HCT116 (cell line): ENCODE measurements around the gene FCHO2. TPM values are rescaled to one million over a fixed set of nuclear protein-coding genes. Genes with fewer than 3 reads are reported as not detected.

Experiments
- ATAC-seq: fragments of 200-7000 bp; cut with Tn5 transposase; 2 replicates; pipeline ENCODE4 v1.9.1; 2020; ENCODE audit warnings: mild to moderate bottlenecking, moderate library complexity
- BruUV-seq: library from RNA; stranded (reverse); fragments of 400-500 nt; replicated peaks from 2 replicates; lab custom pipeline; 2021; lab: Mats Ljungman, UMichigan
- CTCF ChIA-PET: fragments of 300-600 bp; sonication (Branson Sonifier 250); formaldehyde crosslinking; loops from one replicate; lab custom pipeline; 2021; ENCODE audit warnings: antibody characterized with exemption; lab: Charles Lee
- POLR2A ChIA-PET: fragments of 300-600, 350-600 bp; sonication (Branson Sonifier 250); formaldehyde crosslinking; loops from one replicate; lab custom pipeline; 2021; ENCODE audit warnings: antibody characterized with exemption; lab: Charles Lee
- RAD21 ChIA-PET, 2 experiments: fragments of 300-600 bp; sonication (Branson Sonifier 250); formaldehyde crosslinking; loops; one replicate each; lab custom pipeline; 2023; ENCODE audit warnings: low total read pairs in 2 of 2; ENCODE audit not compliant: uncharacterized antibody in 2 of 2, unreplicated experiment in 2 of 2, low non-redundant PET in 1 of 2; lab: Charles Lee
- DNase-seq: peaks from one replicate; pipeline ENCODE4 v3.0.0-alpha.2; 2010; ENCODE audit warnings: low read depth, low spot score
- H2AFZ ChIP-seq: fragments of 200-600 bp; shearing (Covaris generic), sonication (generic); 2 replicates; pipeline ENCODE4 v1.6.1; 2017; ENCODE audit warnings: low read depth, mixed run types, mixed read lengths, antibody characterized with exemption, low read length; ENCODE audit not compliant: poor library complexity, severe bottlenecking
- H3K27ac ChIP-seq: 2 replicates; pipeline ENCODE4 v1.5.1; 2012; ENCODE audit warnings: low read depth, low read length
- H3K27me3 ChIP-seq: fragments of 200-600 bp; sonication (generic); 2 replicates; pipeline ENCODE4 v1.6.1; 2016; ENCODE audit warnings: mixed run types, low read length, mixed read lengths; ENCODE audit not compliant: insufficient read depth
- H3K36me3 ChIP-seq, 2 experiments: fragments of 200-500 bp in 1 of 2; fragments of 200-600 bp in 1 of 2; sonication (Bioruptor generic) in 1 of 2; sonication (generic) in 1 of 2; 2 replicates each; pipeline versions ENCODE4 v1.5.1 to v1.6.1; 2014 to 2016; ENCODE audit warnings: low read length in 2 of 2, inconsistent platforms in 1 of 2, mixed read lengths in 1 of 2, mixed run types in 1 of 2; ENCODE audit not compliant: insufficient read depth in 2 of 2, control insufficient read depth in 1 of 2
- H3K4me1 ChIP-seq, 2 experiments: fragments of 200-600 bp in 1 of 2; sonication (generic) in 1 of 2; 2 replicates each; pipeline versions ENCODE4 v1.5.1 to v1.6.1; 2012 to 2017; ENCODE audit warnings: low read length in 2 of 2, inconsistent platforms in 1 of 2, mild to moderate bottlenecking in 1 of 2, mixed read lengths in 1 of 2, mixed run types in 1 of 2, moderate library complexity in 1 of 2; ENCODE audit not compliant: insufficient read depth in 2 of 2, control insufficient read depth in 1 of 2
- H3K4me2 ChIP-seq: fragments of 200-600 bp; sonication (generic); 2 replicates; pipeline ENCODE4 v1.6.1; 2017; ENCODE audit warnings: mixed run types, low read length, mixed read lengths
- H3K4me3 ChIP-seq, 2 experiments: fragments of 200-600 bp in 1 of 2; sonication (generic) in 1 of 2; replicated peaks in 1 of 2; 2 replicates each; pipeline ENCODE4 v1.5.1; 2011 to 2016; ENCODE audit warnings: low read length in 2 of 2, control low read depth in 1 of 2, low read depth in 1 of 2, mild to moderate bottlenecking in 1 of 2, mixed read lengths in 1 of 2, mixed run types in 1 of 2
- H3K79me2 ChIP-seq: fragments of 200-600 bp; sonication (generic); 2 replicates; pipeline ENCODE4 v1.6.1; 2017; ENCODE audit warnings: mild to moderate bottlenecking, mixed run types, low read length, moderate library complexity, mixed read lengths; ENCODE audit not compliant: insufficient read depth
- H3K9ac ChIP-seq: fragments of 200-600 bp; sonication (generic); 2 replicates; pipeline ENCODE4 v1.6.1; 2016; ENCODE audit warnings: low read length, mixed read lengths
- H3K9me2 ChIP-seq: fragments of 200-600 bp; sonication (generic), shearing (Covaris generic); 2 replicates; pipeline ENCODE4 v1.6.1; 2017; ENCODE audit warnings: mixed run types, mild to moderate bottlenecking, moderate library complexity; ENCODE audit not compliant: insufficient read depth
- H3K9me3 ChIP-seq, 2 experiments: fragments of 200-500 bp in 1 of 2; fragments of 200-600 bp in 1 of 2; sonication (Bioruptor generic) in 1 of 2; sonication (generic) in 1 of 2; 2 replicates each; pipeline ENCODE4 v1.6.1; 2014 to 2017; ENCODE audit warnings: low read length in 2 of 2, mixed read lengths in 2 of 2, inconsistent platforms in 1 of 2, low read depth in 1 of 2, mild to moderate bottlenecking in 1 of 2, mixed run types in 1 of 2, moderate library complexity in 1 of 2; ENCODE audit not compliant: control insufficient read depth in 1 of 2, insufficient read depth in 1 of 2
- H4K20me1 ChIP-seq: fragments of 200-600 bp; sonication (generic), shearing (Covaris generic); 2 replicates; pipeline ENCODE4 v1.6.1; 2017; ENCODE audit warnings: mixed run types, mild to moderate bottlenecking, moderate library complexity; ENCODE audit not compliant: insufficient read depth
- ATF3 ChIP-seq: IDR thresholded peaks from 2 replicates; pipeline ENCODE4 v1.6.1; 2012
- CBX3 ChIP-seq: IDR thresholded peaks from 2 replicates; pipeline ENCODE4 v1.6.1; 2012; ENCODE audit warnings: low read depth
- EGR1 ChIP-seq: IDR thresholded peaks from 2 replicates; pipeline ENCODE4 v1.6.1; 2012; ENCODE audit warnings: low read depth
- FOSL1 ChIP-seq: IDR thresholded peaks from 2 replicates; pipeline ENCODE4 v1.6.1; 2012; ENCODE audit warnings: low read depth
- MAX ChIP-seq: IDR thresholded peaks from 2 replicates; pipeline ENCODE4 v1.6.1; 2012
- RAD21 ChIP-seq: IDR thresholded peaks from 2 replicates; pipeline ENCODE4 v1.6.1; 2012; ENCODE audit warnings: low read depth, mild to moderate bottlenecking
- SIN3A ChIP-seq: IDR thresholded peaks from 2 replicates; pipeline ENCODE4 v1.6.1; 2012; ENCODE audit warnings: low read depth
- TCF7L2 ChIP-seq: IDR thresholded peaks from 2 replicates; pipeline ENCODE4 v1.7.0; 2011; ENCODE audit warnings: borderline replicate concordance, inconsistent platforms; ENCODE audit not compliant: insufficient read depth, insufficient read length; ENCODE audit errors: extremely low read depth
- YY1 ChIP-seq: IDR thresholded peaks from 2 replicates; pipeline ENCODE4 v1.6.1; 2011; ENCODE audit warnings: low read length, low read depth, moderate library complexity, mild to moderate bottlenecking; ENCODE audit not compliant: insufficient replicate concordance; ENCODE audit errors: extremely low read depth
- ZFX ChIP-seq: fragments of 450-650 bp; IDR thresholded peaks from 2 replicates; pipeline ENCODE4 v1.6.1; 2017
- ZNF274 ChIP-seq: fragments of 200-500 bp; sonication (Bioruptor generic); IDR thresholded peaks from 2 replicates; pipeline ENCODE4 v1.6.1; 2014; ENCODE audit warnings: mild to moderate bottlenecking, low read depth, low read length, inconsistent platforms
- intact Hi-C: fragments of 100-400 bp; cut with micrococcal nuclease; formaldehyde crosslinking; loops from 2 replicates; pipeline ENCODE4 v1.10.0; 2022
- total RNA-seq: library from RNA; stranded (reverse); gene quantifications from one replicate; pipeline ENCODE4 v1.2.1, GENCODE V29; 2021; ENCODE audit not compliant: unreplicated experiment
- TF ChIP-seq, protein P1 (sequence below), 3 experiments: fragments of 200-600 bp in 1 of 3; sonication (generic) in 1 of 3; IDR thresholded peaks in 2 of 3; conservative IDR thresholded peaks in 1 of 3; 2 replicates each; pipeline ENCODE4 v1.5.1; 2012 to 2017; ENCODE audit warnings: low read depth in 2 of 3, low read length in 2 of 3, antibody characterized with exemption in 1 of 3, borderline replicate concordance in 1 of 3, control low read depth in 1 of 3, mild to moderate bottlenecking in 1 of 3, mixed read lengths in 1 of 3, mixed run types in 1 of 3, moderate library complexity in 1 of 3; ENCODE audit not compliant: insufficient read depth in 1 of 3
- TF ChIP-seq, protein P2 (sequence below): IDR thresholded peaks from 2 replicates; pipeline ENCODE4 v1.6.1; 2011; ENCODE audit warnings: mild to moderate bottlenecking, low read length, moderate library complexity; ENCODE audit not compliant: insufficient replicate concordance; ENCODE audit errors: extremely low read depth
- TF ChIP-seq, protein P3 (sequence below): IDR thresholded peaks from 2 replicates; pipeline ENCODE4 v1.6.1; 2012; ENCODE audit warnings: low read depth

Gene FCHO2
- total RNA-seq, 1 experiment from 2014 or later, result 18.7 TPM

- no peak overlapping the region for H2AFZ ChIP-seq
- 0 out of 4 replicates have a peak, but pooled peaks cover 0 to 3% of the 10 kb centered on the region in 2 experiments for H3K4me1 ChIP-seq
- H3K79me2 ChIP-seq, result no peaks in the 10 kb centered on the region
- no peak overlapping the region for H3K4me3 ChIP-seq
- ChIA-PET CTCF (no interaction called here), POLR2A (no interaction called here), RAD21 (no interaction called here)
- no TSS peak for BruUV-seq
- no peak overlapping the region for H3K27ac ChIP-seq
- TF ChIP-seq, protein P1, sequence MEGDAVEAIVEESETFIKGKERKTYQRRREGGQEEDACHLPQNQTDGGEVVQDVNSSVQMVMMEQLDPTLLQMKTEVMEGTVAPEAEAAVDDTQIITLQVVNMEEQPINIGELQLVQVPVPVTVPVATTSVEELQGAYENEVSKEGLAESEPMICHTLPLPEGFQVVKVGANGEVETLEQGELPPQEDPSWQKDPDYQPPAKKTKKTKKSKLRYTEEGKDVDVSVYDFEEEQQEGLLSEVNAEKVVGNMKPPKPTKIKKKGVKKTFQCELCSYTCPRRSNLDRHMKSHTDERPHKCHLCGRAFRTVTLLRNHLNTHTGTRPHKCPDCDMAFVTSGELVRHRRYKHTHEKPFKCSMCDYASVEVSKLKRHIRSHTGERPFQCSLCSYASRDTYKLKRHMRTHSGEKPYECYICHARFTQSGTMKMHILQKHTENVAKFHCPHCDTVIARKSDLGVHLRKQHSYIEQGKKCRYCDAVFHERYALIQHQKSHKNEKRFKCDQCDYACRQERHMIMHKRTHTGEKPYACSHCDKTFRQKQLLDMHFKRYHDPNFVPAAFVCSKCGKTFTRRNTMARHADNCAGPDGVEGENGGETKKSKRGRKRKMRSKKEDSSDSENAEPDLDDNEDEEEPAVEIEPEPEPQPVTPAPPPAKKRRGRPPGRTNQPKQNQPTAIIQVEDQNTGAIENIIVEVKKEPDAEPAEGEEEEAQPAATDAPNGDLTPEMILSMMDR (IDR thresholded peaks at IDR 0.05 in 2 of 3, conservative IDR thresholded peaks at IDR 0.05 in 1 of 3; ENCODE audit: borderline replicate concordance in 1 of 3, insufficient read depth in 1 of 3, low read depth in 2 of 3, low read length in 2 of 3), result no peak
- TF ChIP-seq TCF7L2 (no peak), ZFX (no peak), FOSL1 (no peak), RAD21 (no peak), CBX3 (no peak), EGR1 (no peak), ATF3 (no peak), YY1 (no peak), MAX (no peak), SIN3A (no peak), ZNF274 (no peak)
- TF ChIP-seq, protein P2, sequence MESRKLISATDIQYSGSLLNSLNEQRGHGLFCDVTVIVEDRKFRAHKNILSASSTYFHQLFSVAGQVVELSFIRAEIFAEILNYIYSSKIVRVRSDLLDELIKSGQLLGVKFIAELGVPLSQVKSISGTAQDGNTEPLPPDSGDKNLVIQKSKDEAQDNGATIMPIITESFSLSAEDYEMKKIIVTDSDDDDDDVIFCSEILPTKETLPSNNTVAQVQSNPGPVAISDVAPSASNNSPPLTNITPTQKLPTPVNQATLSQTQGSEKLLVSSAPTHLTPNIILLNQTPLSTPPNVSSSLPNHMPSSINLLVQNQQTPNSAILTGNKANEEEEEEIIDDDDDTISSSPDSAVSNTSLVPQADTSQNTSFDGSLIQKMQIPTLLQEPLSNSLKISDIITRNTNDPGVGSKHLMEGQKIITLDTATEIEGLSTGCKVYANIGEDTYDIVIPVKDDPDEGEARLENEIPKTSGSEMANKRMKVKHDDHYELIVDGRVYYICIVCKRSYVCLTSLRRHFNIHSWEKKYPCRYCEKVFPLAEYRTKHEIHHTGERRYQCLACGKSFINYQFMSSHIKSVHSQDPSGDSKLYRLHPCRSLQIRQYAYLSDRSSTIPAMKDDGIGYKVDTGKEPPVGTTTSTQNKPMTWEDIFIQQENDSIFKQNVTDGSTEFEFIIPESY, result no peak
- TF ChIP-seq, protein P3, sequence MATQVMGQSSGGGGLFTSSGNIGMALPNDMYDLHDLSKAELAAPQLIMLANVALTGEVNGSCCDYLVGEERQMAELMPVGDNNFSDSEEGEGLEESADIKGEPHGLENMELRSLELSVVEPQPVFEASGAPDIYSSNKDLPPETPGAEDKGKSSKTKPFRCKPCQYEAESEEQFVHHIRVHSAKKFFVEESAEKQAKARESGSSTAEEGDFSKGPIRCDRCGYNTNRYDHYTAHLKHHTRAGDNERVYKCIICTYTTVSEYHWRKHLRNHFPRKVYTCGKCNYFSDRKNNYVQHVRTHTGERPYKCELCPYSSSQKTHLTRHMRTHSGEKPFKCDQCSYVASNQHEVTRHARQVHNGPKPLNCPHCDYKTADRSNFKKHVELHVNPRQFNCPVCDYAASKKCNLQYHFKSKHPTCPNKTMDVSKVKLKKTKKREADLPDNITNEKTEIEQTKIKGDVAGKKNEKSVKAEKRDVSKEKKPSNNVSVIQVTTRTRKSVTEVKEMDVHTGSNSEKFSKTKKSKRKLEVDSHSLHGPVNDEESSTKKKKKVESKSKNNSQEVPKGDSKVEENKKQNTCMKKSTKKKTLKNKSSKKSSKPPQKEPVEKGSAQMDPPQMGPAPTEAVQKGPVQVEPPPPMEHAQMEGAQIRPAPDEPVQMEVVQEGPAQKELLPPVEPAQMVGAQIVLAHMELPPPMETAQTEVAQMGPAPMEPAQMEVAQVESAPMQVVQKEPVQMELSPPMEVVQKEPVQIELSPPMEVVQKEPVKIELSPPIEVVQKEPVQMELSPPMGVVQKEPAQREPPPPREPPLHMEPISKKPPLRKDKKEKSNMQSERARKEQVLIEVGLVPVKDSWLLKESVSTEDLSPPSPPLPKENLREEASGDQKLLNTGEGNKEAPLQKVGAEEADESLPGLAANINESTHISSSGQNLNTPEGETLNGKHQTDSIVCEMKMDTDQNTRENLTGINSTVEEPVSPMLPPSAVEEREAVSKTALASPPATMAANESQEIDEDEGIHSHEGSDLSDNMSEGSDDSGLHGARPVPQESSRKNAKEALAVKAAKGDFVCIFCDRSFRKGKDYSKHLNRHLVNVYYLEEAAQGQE, result no peak
- no peaks in the 10 kb centered on the region for H3K9me2 ChIP-seq
- no peak overlapping the region for H3K4me2 ChIP-seq
- intact Hi-C loops, result no loop called here
- H3K27me3 ChIP-seq, result no peaks in the 10 kb centered on the region
- H3K36me3 ChIP-seq, result no peaks in the 10 kb centered on the region
- DNase-seq (no peak), ATAC-seq (no peak)
- H3K9me3 ChIP-seq, result no peaks in the 10 kb centered on the region
- H3K9ac ChIP-seq, result no peak overlapping the region
- no peaks in the 10 kb centered on the region for H4K20me1 ChIP-seq
Observed at GRCh38 chr5:73066466-73066865, 110.6 kb downstream of the FCHO2 start.
